HG02588 (cell line): Measurements from ENCODE around the gene NOTO.
"Not testable (repeated sequence)": the region's sequence is repeated elsewhere in the genome, so short reads cannot be mapped to it uniquely, and the experiment has no call there.

Experiments
- ATAC-seq: cut with Tn5 transposase; IDR thresholded peaks from one replicate; pipeline ENCODE4 v1.9.1; 2021; ENCODE audit warnings: mild to moderate bottlenecking, moderate library complexity; ENCODE audit not compliant: unreplicated experiment

The NOTO gene

GRCh38 chr2:73202156-73203054 lies at the start of gene NOTO:
TSS of gene NOTO (plus strand) at chr2:73202574. CDS start at chr2:73202667, 93 bp downstream.
- no peak for ATAC-seq

- no peak for ATAC-seq
Measured at GRCh38 chr2:73156539-73157124, 45.7 kb upstream of the NOTO start.

GRCh38 chr2:73162856-73163391 lies 39.5 kb upstream of the NOTO start:
- ATAC-seq, result no peak

GRCh38 chr2:73163483-73164367 lies 38.6 kb upstream of the NOTO start:
- peak; percentile 76 for ATAC-seq

- not testable (repeated sequence) for ATAC-seq
Measured at GRCh38 chr2:73165978-73166377, 36.4 kb upstream of the NOTO start.

GRCh38 chr2:73166813-73167212 lies 35.6 kb upstream of the NOTO start:
- ATAC-seq, result not testable (repeated sequence)

GRCh38 chr2:73168348-73168747 lies 34.0 kb upstream of the NOTO start:
- ATAC-seq, result not testable (repeated sequence)

GRCh38 chr2:73170341-73170740 lies 32.0 kb upstream of the NOTO start:
- not testable (repeated sequence) for ATAC-seq

- ATAC-seq, result no peak
Measured at GRCh38 chr2:73172963-73173362, 29.4 kb upstream of the NOTO start.

GRCh38 chr2:73173781-73174180 lies 28.6 kb upstream of the NOTO start:
- ATAC-seq, result no peak

- no peak for ATAC-seq
Measured at GRCh38 chr2:73174244-73174643, 28.1 kb upstream of the NOTO start.

- ATAC-seq, result no peak
Measured at GRCh38 chr2:73174941-73175662, 27.3 kb upstream of the NOTO start.

- no peak for ATAC-seq
Measured at GRCh38 chr2:73175663-73176204, 26.6 kb upstream of the NOTO start.

- no peak for ATAC-seq
Measured at GRCh38 chr2:73176205-73176880, 26.0 kb upstream of the NOTO start.

- peak; percentile 80 for ATAC-seq
Measured at GRCh38 chr2:73176881-73177644, 25.3 kb upstream of the NOTO start.

- ATAC-seq, result no peak
Measured at GRCh38 chr2:73177645-73178255, 24.6 kb upstream of the NOTO start.

- no peak for ATAC-seq
Measured at GRCh38 chr2:73185965-73186364, 16.4 kb upstream of the NOTO start.

- ATAC-seq, result no peak
Measured at GRCh38 chr2:73187549-73187948, 14.8 kb upstream of the NOTO start.
